Hair follicular keratinocyte (primary cell): Measurements from ENCODE around the gene GM2A. TPM values are rescaled to one million over a fixed set of nuclear protein-coding genes. Genes with fewer than 3 reads are reported as not detected.

ENCODE experiments used
- total RNA-seq: library from RNA; depleted of rRNA; stranded (reverse); fragments of >200 nt; gene quantifications from 2 replicates; pipeline ENCODE4 v1.2.3, GENCODE V29; 2015

Gene GM2A
- total RNA-seq: 119 and 160 TPM in 2 replicates

DNA sequence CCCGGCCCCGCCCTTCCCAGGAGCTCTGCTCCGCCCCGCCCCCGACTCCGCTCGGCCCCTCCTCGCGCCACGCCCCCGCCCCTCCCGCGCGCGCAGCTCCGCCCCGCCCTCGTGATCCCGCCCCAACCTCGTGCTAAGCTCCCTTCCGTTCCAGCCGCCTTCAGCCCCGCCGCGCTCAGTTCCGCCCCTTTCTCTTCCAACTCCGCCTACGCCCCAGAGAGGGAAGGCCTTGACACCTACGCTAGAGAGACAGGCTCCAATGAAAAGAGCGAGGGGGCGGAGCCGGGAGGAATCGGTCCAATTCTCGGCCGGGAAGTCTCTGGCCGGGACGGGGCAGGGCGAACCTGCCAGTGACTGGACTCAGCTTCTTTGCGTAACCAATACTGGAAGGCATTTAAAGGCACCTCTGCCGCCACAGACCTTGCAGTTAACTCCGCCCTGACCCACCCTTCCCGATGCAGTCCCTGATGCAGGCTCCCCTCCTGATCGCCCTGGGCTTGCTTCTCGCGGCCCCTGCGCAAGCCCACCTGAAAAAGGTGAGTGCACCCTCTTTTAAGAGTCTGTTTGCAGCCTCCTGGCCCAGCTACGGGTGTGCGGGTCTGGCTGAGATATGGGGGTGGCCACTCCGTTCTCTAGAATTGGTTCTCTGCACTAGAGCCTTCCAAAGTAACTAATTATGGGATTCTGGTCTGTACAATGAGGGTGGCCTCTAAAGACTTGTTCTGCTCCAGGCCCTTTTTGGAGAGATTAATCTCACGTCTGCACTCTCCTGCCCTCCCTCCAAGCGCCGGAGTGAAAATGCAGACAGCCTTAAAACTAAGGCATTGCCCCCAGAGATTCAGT, at the start of gene GM2A:
Gene GM2A, plus strand, starts transcription at position 424 of the 843 bp plus-strand sequence. Its CDS starts 32 bp downstream, at position 456.

DNA sequence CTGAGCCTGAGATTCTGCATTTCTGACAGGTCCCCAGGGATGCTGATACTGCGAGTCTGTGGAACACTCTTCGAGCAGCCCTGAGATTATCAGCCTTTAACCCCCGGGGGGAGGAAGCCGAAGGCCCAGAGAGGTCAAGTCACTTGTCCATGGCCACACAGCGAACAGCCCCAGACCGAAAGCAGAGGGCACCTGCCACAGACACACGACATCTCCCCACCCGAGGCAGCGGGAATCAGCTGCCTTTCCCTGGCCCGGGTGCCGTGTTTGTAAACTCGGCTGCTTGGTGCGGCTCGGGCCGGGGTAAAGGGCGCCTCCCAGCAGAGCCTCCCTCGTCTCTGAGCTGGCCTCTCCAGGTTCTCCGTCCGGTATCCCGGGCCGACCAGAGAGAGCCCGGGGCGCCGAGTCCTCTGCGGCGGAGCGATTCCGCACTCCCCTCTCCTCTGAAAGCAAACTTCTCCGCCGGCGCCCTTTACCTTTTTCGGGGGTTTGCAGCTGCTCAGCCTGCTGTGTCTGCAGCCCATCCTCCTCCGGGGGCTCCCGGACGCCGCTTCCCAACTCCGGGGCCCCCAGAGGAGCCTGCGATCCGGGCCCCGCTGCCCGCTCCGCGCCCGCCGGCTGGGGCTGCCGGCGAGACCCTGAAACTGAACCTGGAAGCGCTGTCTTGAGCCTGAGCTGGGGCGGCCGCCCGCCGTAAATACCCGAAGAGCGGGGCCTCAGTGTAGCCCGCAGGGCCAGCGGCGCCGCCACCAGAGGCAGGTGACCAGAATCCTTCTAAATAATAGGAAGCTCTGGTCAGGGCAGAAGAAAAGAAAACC, 29.3 kb upstream of the GM2A start, which contains the start of gene CCDC69:
Gene CCDC69, minus strand, starts transcription at position 646 of the 818 bp plus-strand sequence. Its CDS starts 122 bp downstream, at position 524.

DNA sequence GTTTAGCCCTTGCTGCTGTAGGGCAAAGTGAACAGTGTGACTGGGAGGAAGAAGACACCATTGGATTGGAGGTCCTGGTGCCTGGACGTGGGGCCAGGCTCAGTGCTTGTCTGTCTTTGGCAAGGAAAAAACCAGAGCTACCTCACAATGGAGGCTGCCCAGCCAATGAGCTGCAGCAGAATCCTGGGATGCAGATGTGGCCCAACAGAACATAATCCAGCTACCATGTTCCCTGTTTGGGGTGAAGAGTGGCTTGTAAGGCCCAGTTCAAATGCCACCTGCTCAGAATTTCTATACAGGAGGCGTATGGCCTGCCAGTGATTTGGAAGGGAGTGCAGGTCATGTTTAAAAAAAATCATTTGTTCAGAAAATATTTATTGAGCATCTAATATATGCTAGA, 50.7 kb downstream of the GM2A start, which contains the start of gene SLC36A3:
Gene SLC36A3, minus strand, starts transcription at position 101 of the 400 bp plus-strand sequence. CDS start 412 bp downstream, outside the sequence.

Other genes with a start within 250 kb of the GM2A start
- gene GPX3, start 232.6 kb upstream of the GM2A start, total RNA-seq: 14.9 and 39.9 TPM in 2 replicates
- gene TNIP1, start 172.2 kb upstream of the GM2A start, total RNA-seq: 130 and 184 TPM in 2 replicates
- gene ANXA6, start 95.4 kb upstream of the GM2A start, total RNA-seq: 51.4 and 78.3 TPM in 2 replicates
- gene CCDC69, start 29.1 kb upstream of the GM2A start, total RNA-seq: 1.3 and 1.5 TPM in 2 replicates
- gene SLC36A3, start 50.6 kb downstream of the GM2A start, total RNA-seq: not detected in 2 replicates
- gene SLC36A2, start 94.4 kb downstream of the GM2A start, total RNA-seq: not detected in 2 replicates
- gene SLC36A1, start 194.4 kb downstream of the GM2A start, total RNA-seq: 4.9 and 5.0 TPM in 2 replicates